Activated CD8-positive, alpha-beta memory T cell treated with anti-CD3 and anti-CD28 coated beads, Interleukin-2, amount 50 U/mL, for 1 hour (primary cell): ENCODE data around the gene SORCS3.

ENCODE experiments used
- DNase-seq: peaks from one replicate; pipeline ENCODE4 v3.0.0-alpha.2; 2020; ENCODE audit errors: extremely low read depth

SORCS3 gene

GRCh38 chr10:105185161-105185560 lies 544.1 kb downstream of the SORCS3 start:
- no peak for DNase-seq

- no peak for DNase-seq
Observed at GRCh38 chr10:105187243-105187642, 546.2 kb downstream of the SORCS3 start.

GRCh38 chr10:105188737-105189462 lies 547.8 kb downstream of the SORCS3 start:
- DNase-seq: no peak

GRCh38 chr10:105189463-105189800 lies 548.3 kb downstream of the SORCS3 start:
- DNase-seq: no peak

GRCh38 chr10:105192146-105192545 lies 551.1 kb downstream of the SORCS3 start:
- DNase-seq: no peak

GRCh38 chr10:105192861-105193260 lies 551.8 kb downstream of the SORCS3 start:
- DNase-seq: no peak

GRCh38 chr10:105195831-105196230 lies 554.7 kb downstream of the SORCS3 start:
- DNase-seq: no peak

- no peak for DNase-seq
Observed at GRCh38 chr10:105197598-105198364, 556.7 kb downstream of the SORCS3 start.

GRCh38 chr10:105206616-105207015 lies 565.5 kb downstream of the SORCS3 start:
- no peak for DNase-seq

GRCh38 chr10:105207476-105207995 lies 566.4 kb downstream of the SORCS3 start:
- DNase-seq: no peak

- no peak for DNase-seq
Observed at GRCh38 chr10:105210546-105210945, 569.5 kb downstream of the SORCS3 start.

GRCh38 chr10:105237685-105238084 lies 596.6 kb downstream of the SORCS3 start:
- no peak for DNase-seq

- DNase-seq: no peak
Observed at GRCh38 chr10:105239311-105240219, 598.5 kb downstream of the SORCS3 start.

- no peak for DNase-seq
Observed at GRCh38 chr10:105241254-105241653, 600.2 kb downstream of the SORCS3 start.

GRCh38 chr10:105243381-105243780 lies 602.3 kb downstream of the SORCS3 start:
- no peak for DNase-seq

- DNase-seq: no peak
Observed at GRCh38 chr10:105243825-105244224, 602.7 kb downstream of the SORCS3 start.

- no peak for DNase-seq
Observed at GRCh38 chr10:105247831-105248499, 606.9 kb downstream of the SORCS3 start.

GRCh38 chr10:105252911-105253310 lies 611.8 kb downstream of the SORCS3 start:
- no peak for DNase-seq

GRCh38 chr10:105253515-105254212 lies 612.6 kb downstream of the SORCS3 start:
- DNase-seq: no peak

GRCh38 chr10:105258036-105258673 lies 617.1 kb downstream of the SORCS3 start:
- no peak for DNase-seq
